WI38 (cell line): Measurements from ENCODE around the gene TSPAN19.

Experiments
- H3K4me3 ChIP-seq: 2 replicates; pipeline ENCODE4 v1.5.1; 2011; ENCODE audit warnings: low read depth, mild to moderate bottlenecking, control low read depth, low read length
- TF ChIP-seq, protein P1 (sequence below): IDR thresholded peaks from 2 replicates; pipeline ENCODE4 v1.5.1; 2012; ENCODE audit warnings: low read depth, mild to moderate bottlenecking, control low read depth, low read length

Gene TSPAN19

DNA sequence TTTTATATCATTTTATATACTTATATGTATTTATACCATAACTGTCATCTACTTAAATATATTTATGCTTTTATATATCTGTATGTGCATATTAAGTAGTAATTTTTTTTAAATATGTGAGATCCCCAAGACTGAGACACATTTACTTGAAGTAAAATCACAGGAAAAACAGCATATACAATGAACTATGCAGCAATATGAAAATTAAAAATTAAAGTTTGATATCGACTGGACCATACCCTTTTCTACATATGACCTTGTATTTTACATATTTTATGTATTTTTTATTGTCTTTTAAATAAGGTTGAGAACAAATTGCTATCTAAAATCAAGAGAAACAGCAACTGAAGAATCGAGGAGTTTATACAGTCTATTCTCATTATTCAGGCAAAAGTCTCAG lies 50.0 kb downstream of the TSPAN19 start:
- TF ChIP-seq, protein P1, sequence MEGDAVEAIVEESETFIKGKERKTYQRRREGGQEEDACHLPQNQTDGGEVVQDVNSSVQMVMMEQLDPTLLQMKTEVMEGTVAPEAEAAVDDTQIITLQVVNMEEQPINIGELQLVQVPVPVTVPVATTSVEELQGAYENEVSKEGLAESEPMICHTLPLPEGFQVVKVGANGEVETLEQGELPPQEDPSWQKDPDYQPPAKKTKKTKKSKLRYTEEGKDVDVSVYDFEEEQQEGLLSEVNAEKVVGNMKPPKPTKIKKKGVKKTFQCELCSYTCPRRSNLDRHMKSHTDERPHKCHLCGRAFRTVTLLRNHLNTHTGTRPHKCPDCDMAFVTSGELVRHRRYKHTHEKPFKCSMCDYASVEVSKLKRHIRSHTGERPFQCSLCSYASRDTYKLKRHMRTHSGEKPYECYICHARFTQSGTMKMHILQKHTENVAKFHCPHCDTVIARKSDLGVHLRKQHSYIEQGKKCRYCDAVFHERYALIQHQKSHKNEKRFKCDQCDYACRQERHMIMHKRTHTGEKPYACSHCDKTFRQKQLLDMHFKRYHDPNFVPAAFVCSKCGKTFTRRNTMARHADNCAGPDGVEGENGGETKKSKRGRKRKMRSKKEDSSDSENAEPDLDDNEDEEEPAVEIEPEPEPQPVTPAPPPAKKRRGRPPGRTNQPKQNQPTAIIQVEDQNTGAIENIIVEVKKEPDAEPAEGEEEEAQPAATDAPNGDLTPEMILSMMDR: no peak
- no peak overlapping the region for H3K4me3 ChIP-seq

DNA sequence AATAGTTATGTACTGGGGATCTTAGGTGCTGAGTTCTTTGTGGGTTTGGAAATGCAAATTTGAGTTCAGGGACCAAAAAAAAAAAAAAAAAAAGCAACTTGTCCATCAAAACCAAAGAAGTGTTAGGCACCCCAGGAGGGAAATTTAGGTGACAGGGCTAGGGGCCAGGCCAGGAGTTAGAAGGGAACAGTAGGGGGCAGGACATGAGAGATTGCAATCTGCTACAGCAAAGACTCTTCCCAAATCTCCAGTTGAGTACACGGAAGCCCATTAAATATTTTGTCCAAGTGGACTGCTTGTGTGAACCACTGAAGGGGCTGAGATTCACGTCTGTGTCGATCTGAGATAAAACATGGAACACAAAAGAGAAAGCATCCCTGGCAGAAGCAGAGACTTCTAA lies 52.8 kb downstream of the TSPAN19 start:
- no peak overlapping the region for H3K4me3 ChIP-seq
- TF ChIP-seq, protein P1: no peak

DNA sequence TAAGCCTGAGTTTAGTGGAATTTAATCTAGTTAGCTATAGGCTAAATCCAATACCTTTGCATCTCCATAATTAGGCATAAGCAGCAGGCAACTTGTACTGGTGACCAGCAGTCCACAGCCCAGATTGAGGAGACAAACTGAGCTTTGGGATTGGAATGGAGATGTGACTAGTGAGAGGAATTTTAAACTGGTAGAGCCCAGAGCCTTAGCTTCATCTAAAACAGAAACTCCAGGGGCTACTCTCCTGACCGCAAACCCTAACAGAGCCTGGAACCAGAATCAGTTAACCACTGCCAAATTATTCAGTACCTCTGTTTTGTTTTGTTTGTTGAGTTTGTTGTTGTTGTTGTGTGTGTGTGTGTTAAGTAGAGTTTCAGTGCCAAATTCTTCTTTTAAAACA lies 53.2 kb downstream of the TSPAN19 start:
- H3K4me3 ChIP-seq: no peak overlapping the region
- TF ChIP-seq, protein P1: no peak

DNA sequence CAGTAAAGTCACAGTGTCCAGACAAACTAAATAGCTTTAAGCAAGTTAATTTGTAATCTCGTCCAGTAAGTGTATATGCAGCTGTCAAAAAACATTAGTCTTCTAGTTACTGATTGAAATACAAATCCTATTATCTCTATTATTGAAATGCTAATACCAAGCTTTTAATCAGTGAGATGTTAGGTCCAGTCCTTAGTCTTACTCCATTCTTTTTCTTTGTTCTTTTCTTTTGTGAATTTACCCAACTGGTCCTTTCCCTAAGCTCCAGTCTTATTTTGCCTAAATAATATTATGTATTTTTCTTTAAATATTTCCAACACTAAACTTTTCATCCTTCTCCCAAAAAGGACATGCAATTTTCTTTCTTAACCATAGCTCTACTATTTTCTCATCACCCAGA lies 57.2 kb downstream of the TSPAN19 start:
- TF ChIP-seq, protein P1: no peak

DNA sequence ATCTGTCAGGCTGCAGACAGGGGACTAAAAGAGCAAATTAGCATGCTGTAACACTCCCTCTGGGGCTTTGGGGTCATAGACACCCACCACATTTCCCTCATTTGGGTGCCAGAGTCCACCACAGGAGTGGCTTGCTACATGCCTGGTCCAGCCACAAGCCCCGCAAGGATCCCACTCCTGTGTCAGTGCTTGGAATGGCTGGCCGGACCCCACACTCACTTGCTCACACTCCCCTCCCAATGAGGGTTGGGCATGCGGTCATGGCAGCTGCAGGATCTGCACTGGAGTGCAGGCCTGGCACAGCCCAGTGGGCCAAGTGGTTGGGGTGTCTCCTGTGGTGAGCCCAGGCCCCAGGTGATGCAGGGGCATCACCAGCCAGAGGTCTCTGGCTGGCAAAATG lies 59.9 kb downstream of the TSPAN19 start:
- TF ChIP-seq, protein P1: no peak
- no peak overlapping the region for H3K4me3 ChIP-seq

More for the DNA sequence above, 57.2 kb downstream of the TSPAN19 start:
- no peak overlapping the region for H3K4me3 ChIP-seq

DNA sequence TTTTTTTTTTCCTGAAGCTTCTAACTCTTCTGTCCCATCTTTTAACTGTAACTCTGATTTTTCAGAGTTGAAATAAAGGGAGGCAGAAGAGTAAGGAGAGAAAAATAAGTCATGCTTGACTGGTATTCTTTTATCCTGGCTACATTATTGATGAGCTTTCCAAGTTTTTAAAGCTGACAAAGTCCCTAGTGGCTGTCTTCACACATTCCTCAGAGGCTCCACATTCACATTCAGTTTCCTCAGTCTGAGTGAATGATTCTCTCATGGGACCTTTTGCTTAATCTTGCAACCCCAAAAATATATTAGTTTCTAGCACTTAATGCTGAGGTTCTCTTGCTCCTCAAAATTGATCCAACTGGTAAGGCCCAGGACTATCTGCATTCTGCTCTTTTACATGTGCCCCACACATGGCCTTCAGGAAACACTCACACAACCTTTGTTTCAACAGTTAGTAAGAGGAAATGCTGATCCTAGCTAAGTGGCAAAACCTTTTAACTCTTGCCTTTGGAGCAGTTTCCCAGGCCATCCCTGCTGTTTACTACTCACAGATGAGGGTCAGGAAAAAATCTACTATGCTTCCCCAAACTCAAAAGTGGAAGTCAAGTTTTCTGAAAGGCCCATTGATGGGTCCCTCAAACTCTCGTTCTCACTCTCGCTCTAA lies 61.8 kb downstream of the TSPAN19 start:
- H3K4me3 ChIP-seq: no peak overlapping the region
- TF ChIP-seq, protein P1: no peak

DNA sequence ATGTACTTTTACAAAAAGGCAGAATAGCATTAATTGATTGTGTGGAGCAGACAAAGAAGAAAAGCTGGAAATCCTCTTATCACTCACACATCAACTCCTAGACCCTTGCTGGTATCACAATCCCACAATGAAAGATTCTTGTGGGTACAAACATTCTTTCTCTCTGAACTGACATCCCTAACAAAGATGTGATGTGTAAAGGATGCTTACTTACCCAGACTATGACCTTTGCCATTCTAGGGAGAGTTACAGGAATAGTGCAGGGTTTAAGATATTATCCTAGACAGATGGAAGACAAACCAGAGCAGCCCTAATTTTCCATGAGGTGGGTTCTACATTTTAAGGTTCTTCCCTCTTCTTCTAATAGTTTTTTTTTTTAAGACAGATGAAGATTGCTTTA lies 63.1 kb downstream of the TSPAN19 start:
- H3K4me3 ChIP-seq: no peak overlapping the region
- TF ChIP-seq, protein P1: no peak
